ENCODE results near the gene TMEM255B.
"Not testable (repeated sequence)": the region's sequence is repeated elsewhere in the genome, so short reads cannot be mapped to it uniquely, and the experiment has no call there.

TMEM255B gene

GRCh38 chr13:113739527-113740285 is 19.3 kb upstream of the TMEM255B start:
- Mint-ChIP-seq H3K36me3 (ENCODE audit: insufficient read depth) (no peaks in the 10 kb centered on the region), H3K4me1 (peaks cover 16% of the 10 kb centered on the region), H3K9me3 (no peaks in the 10 kb centered on the region), H3K27me3 (peaks cover 47% of the 10 kb centered on the region), H3K27ac (ENCODE audit: low read depth) (no peak overlapping the region), H3K4me3 (no peak overlapping the region)
- ATAC-seq (replicated peaks; ENCODE audit: extremely low read depth, poor library complexity, severe bottlenecking) (no peak), DNase-seq (ENCODE audit: low spot score in 2 of 2) (no peak)

GRCh38 chr13:113740286-113740556 is 18.8 kb upstream of the TMEM255B start:
- Mint-ChIP-seq H3K27me3 (peaks cover 52% of the 10 kb centered on the region), H3K27ac (ENCODE audit: low read depth) (no peak overlapping the region), H3K9me3 (no peaks in the 10 kb centered on the region), H3K4me3 (no peak overlapping the region), H3K36me3 (ENCODE audit: insufficient read depth) (no peaks in the 10 kb centered on the region), H3K4me1 (peaks cover 16% of the 10 kb centered on the region)
- ATAC-seq (replicated peaks; ENCODE audit: extremely low read depth, poor library complexity, severe bottlenecking) (no peak), DNase-seq (ENCODE audit: low spot score in 2 of 2) (no peak)

- H3K27me3 Mint-ChIP-seq = peaks cover 56% of the 10 kb centered on the region
- DNase-seq (ENCODE audit: low spot score in 2 of 2) (no peak), ATAC-seq (replicated peaks; ENCODE audit: extremely low read depth, poor library complexity, severe bottlenecking) (no peak)
- H3K4me3 Mint-ChIP-seq = no peak overlapping the region
- H3K9me3 Mint-ChIP-seq = no peaks in the 10 kb centered on the region
- H3K36me3 Mint-ChIP-seq (ENCODE audit: insufficient read depth) = no peaks in the 10 kb centered on the region
- H3K27ac Mint-ChIP-seq (ENCODE audit: low read depth) = no peak overlapping the region
- H3K4me1 Mint-ChIP-seq = peaks cover 16% of the 10 kb centered on the region
These were observed 18.4 kb upstream of the TMEM255B start for GRCh38 chr13:113740661-113741060.

GRCh38 chr13:113741191-113741668 is 17.8 kb upstream of the TMEM255B start:
- no peaks in the 10 kb centered on the region for H3K9me3 Mint-ChIP-seq
- H3K27me3 Mint-ChIP-seq = peaks cover 59% of the 10 kb centered on the region
- H3K4me3 Mint-ChIP-seq = no peak overlapping the region
- no peak overlapping the region for H3K27ac Mint-ChIP-seq (ENCODE audit: low read depth)
- peaks cover under 1% of the 10 kb centered on the region for H3K36me3 Mint-ChIP-seq (ENCODE audit: insufficient read depth)
- ATAC-seq (replicated peaks; ENCODE audit: extremely low read depth, poor library complexity, severe bottlenecking) (no peak), DNase-seq (ENCODE audit: low spot score in 2 of 2) (no peak)
- H3K4me1 Mint-ChIP-seq = peaks cover 19% of the 10 kb centered on the region

- Mint-ChIP-seq H3K4me3 (no peak overlapping the region), H3K4me1 (peaks cover 22% of the 10 kb centered on the region), H3K36me3 (ENCODE audit: insufficient read depth) (peaks cover 4% of the 10 kb centered on the region), H3K9me3 (no peaks in the 10 kb centered on the region), H3K27me3 (peaks cover 59% of the 10 kb centered on the region), H3K27ac (ENCODE audit: low read depth) (no peak overlapping the region)
- ATAC-seq (replicated peaks; ENCODE audit: extremely low read depth, poor library complexity, severe bottlenecking) (peak; percentile 58), DNase-seq (ENCODE audit: low spot score in 2 of 2) (no peak)
These were observed 17.0 kb upstream of the TMEM255B start for GRCh38 chr13:113742000-113742441.

- H3K4me3 Mint-ChIP-seq = no peak overlapping the region
- DNase-seq (ENCODE audit: low spot score in 2 of 2) (no peak), ATAC-seq (replicated peaks; ENCODE audit: extremely low read depth, poor library complexity, severe bottlenecking) (no peak)
- peaks cover 5% of the 10 kb centered on the region for H3K36me3 Mint-ChIP-seq (ENCODE audit: insufficient read depth)
- no peaks in the 10 kb centered on the region for H3K9me3 Mint-ChIP-seq
- H3K27me3 Mint-ChIP-seq = peaks cover 59% of the 10 kb centered on the region
- no peak overlapping the region for H3K27ac Mint-ChIP-seq (ENCODE audit: low read depth)
- H3K4me1 Mint-ChIP-seq = peaks cover 22% of the 10 kb centered on the region
These were observed 16.4 kb upstream of the TMEM255B start for GRCh38 chr13:113742445-113743120.

- DNase-seq (ENCODE audit: low spot score in 2 of 2) = no peak
- Mint-ChIP-seq H3K4me1 (peaks cover 16% of the 10 kb centered on the region), H3K27me3 (peaks cover 59% of the 10 kb centered on the region), H3K27ac (ENCODE audit: low read depth) (no peak overlapping the region), H3K4me3 (no peak overlapping the region), H3K9me3 (no peaks in the 10 kb centered on the region), H3K36me3 (ENCODE audit: insufficient read depth) (peaks cover 5% of the 10 kb centered on the region)
- no peak for ATAC-seq (replicated peaks; ENCODE audit: extremely low read depth, poor library complexity, severe bottlenecking)
These were observed 15.4 kb upstream of the TMEM255B start for GRCh38 chr13:113743366-113744195.

GRCh38 chr13:113744197-113745000 is 14.6 kb upstream of the TMEM255B start:
- H3K36me3 Mint-ChIP-seq (ENCODE audit: insufficient read depth) = peaks cover 5% of the 10 kb centered on the region
- peaks cover 16% of the 10 kb centered on the region for H3K4me1 Mint-ChIP-seq
- H3K27ac Mint-ChIP-seq (ENCODE audit: low read depth) = no peak overlapping the region
- no peak for DNase-seq (ENCODE audit: low spot score in 2 of 2)
- peaks cover 56% of the 10 kb centered on the region for H3K27me3 Mint-ChIP-seq
- H3K4me3 Mint-ChIP-seq = no peak overlapping the region
- H3K9me3 Mint-ChIP-seq = no peaks in the 10 kb centered on the region
- no peak for ATAC-seq (replicated peaks; ENCODE audit: extremely low read depth, poor library complexity, severe bottlenecking)

GRCh38 chr13:113745059-113745458 is 14.0 kb upstream of the TMEM255B start:
- peaks cover 16% of the 10 kb centered on the region for H3K4me1 Mint-ChIP-seq
- H3K27ac Mint-ChIP-seq (ENCODE audit: low read depth) = no peak overlapping the region
- no peak overlapping the region for H3K4me3 Mint-ChIP-seq
- peaks cover 5% of the 10 kb centered on the region for H3K36me3 Mint-ChIP-seq (ENCODE audit: insufficient read depth)
- ATAC-seq (replicated peaks; ENCODE audit: extremely low read depth, poor library complexity, severe bottlenecking) = no peak
- peaks cover 50% of the 10 kb centered on the region for H3K27me3 Mint-ChIP-seq
- H3K9me3 Mint-ChIP-seq = no peaks in the 10 kb centered on the region
- no peak for DNase-seq (ENCODE audit: low spot score in 2 of 2)

- not testable (repeated sequence) for DNase-seq (ENCODE audit: low spot score in 2 of 2); H3K36me3 Mint-ChIP-seq (ENCODE audit: insufficient read depth); ATAC-seq (replicated peaks; ENCODE audit: extremely low read depth, poor library complexity, severe bottlenecking); H3K27ac Mint-ChIP-seq (ENCODE audit: low read depth); H3K4me3 Mint-ChIP-seq; H3K9me3 Mint-ChIP-seq
- H3K27me3 Mint-ChIP-seq = peaks cover 44% of the 10 kb centered on the region
- H3K4me1 Mint-ChIP-seq = peaks cover 16% of the 10 kb centered on the region
These were observed 13.4 kb upstream of the TMEM255B start for GRCh38 chr13:113745500-113746142.

GRCh38 chr13:113746143-113746525 is 12.9 kb upstream of the TMEM255B start:
- peaks cover 7% of the 10 kb centered on the region for H3K36me3 Mint-ChIP-seq (ENCODE audit: insufficient read depth)
- DNase-seq (ENCODE audit: low spot score in 2 of 2) (no peak), ATAC-seq (replicated peaks; ENCODE audit: extremely low read depth, poor library complexity, severe bottlenecking) (no peak)
- peaks cover 39% of the 10 kb centered on the region for H3K27me3 Mint-ChIP-seq
- peaks cover 7% of the 10 kb centered on the region for H3K9me3 Mint-ChIP-seq
- H3K27ac Mint-ChIP-seq (ENCODE audit: low read depth) = no peak overlapping the region
- peaks cover 16% of the 10 kb centered on the region for H3K4me1 Mint-ChIP-seq
- H3K4me3 Mint-ChIP-seq = no peak overlapping the region

- peaks cover 7% of the 10 kb centered on the region for H3K36me3 Mint-ChIP-seq (ENCODE audit: insufficient read depth)
These were observed 12.4 kb upstream of the TMEM255B start for GRCh38 chr13:113746671-113747070.

More at GRCh38 chr13:113746671-113747070, 12.4 kb upstream of the TMEM255B start:
- DNase-seq (ENCODE audit: low spot score in 2 of 2) (no peak), ATAC-seq (replicated peaks; ENCODE audit: extremely low read depth, poor library complexity, severe bottlenecking) (no peak)
- Mint-ChIP-seq H3K4me3 (no peak overlapping the region), H3K4me1 (peaks cover 11% of the 10 kb centered on the region), H3K9me3 (peaks cover 7% of the 10 kb centered on the region), H3K27me3 (peaks cover 33% of the 10 kb centered on the region), H3K27ac (ENCODE audit: low read depth) (no peak overlapping the region)
